Muscle of back (tissue), 13 donors: Measurements from ENCODE around the gene KRTAP4-6. TPM values are rescaled to one million over a fixed set of nuclear protein-coding genes. Genes with fewer than 3 reads are reported as not detected.
A peak's percentile ranks its signal among the peaks of the same experiment; 100 is the strongest.
"Not testable (repeated sequence)": the region's sequence is repeated elsewhere in the genome, so short reads cannot be mapped to it uniquely, and the experiment has no call there.

Experiments used
- DNase-seq, 3 donors: peaks; one replicate each; pipeline versions ENCODE4 v3.0.0 to v3.0.0-alpha.2; 2013
- long read RNA-seq, 9 donors: transcript quantifications; one replicate each; lab custom pipeline, GENCODE V29; 2026
- polyA plus RNA-seq, 10 donors: library from polyadenylated mRNA; unstranded; fragments of 120-200 nt; gene quantifications; one replicate each; pipeline ENCODE4 v1.2.1, GENCODE V29; 2013; ENCODE audit not compliant: insufficient read length in 10 of 10

KRTAP4-6 gene
- polyA plus RNA-seq = not detected
- long read RNA-seq, donor 1 = 0 reads
- long read RNA-seq, donor 2 = 0 reads
- long read RNA-seq, donor 3 = 0 reads
- long read RNA-seq, donor 4 = 0 reads
- long read RNA-seq, donor 5 = 0 reads
- long read RNA-seq, donor 6 = 0 reads
- long read RNA-seq, donor 7 = 0 reads
- long read RNA-seq, donor 8 = 0 reads
- long read RNA-seq, donor 9 = 0 reads

GRCh38 chr17:41140360-41141131 lies at the start of gene KRTAP4-6:
Gene KRTAP4-6, minus strand, starts transcription at chr17:41140544. Its CDS starts 57 bp downstream, at chr17:41140487.
- DNase-seq = peak in 1 of 3 donors; percentile 90

- not testable (repeated sequence) for DNase-seq
Measured at GRCh38 chr17:41189837-41190318, 49.5 kb upstream of the KRTAP4-6 start, which contains the start of gene KRTAP9-1. Gene KRTAP9-1, plus strand, starts transcription at chr17:41189887. Its CDS starts 0 bp downstream, at chr17:41189887.

- DNase-seq = no peak
Measured at GRCh38 chr17:41186872-41187271, 46.5 kb upstream of the KRTAP4-6 start.

- no peak for DNase-seq
Measured at GRCh38 chr17:41185001-41185400, 44.7 kb upstream of the KRTAP4-6 start.

GRCh38 chr17:41184480-41184961 lies 44.2 kb upstream of the KRTAP4-6 start, which contains the start of gene KRTAP4-1:
Gene KRTAP4-1, minus strand, starts transcription at chr17:41184911. Its CDS starts 57 bp downstream, at chr17:41184854.
- DNase-seq = no peak

- no peak for DNase-seq
Measured at GRCh38 chr17:41178843-41179616, 38.7 kb upstream of the KRTAP4-6 start.

GRCh38 chr17:41178341-41178740 lies 38.0 kb upstream of the KRTAP4-6 start:
- peak in 1 of 3 donors; percentile 6 for DNase-seq

GRCh38 chr17:41177727-41178271 lies 37.5 kb upstream of the KRTAP4-6 start, which contains the start of gene KRTAP4-2:
Gene KRTAP4-2, minus strand, starts transcription at chr17:41178221. Its CDS starts 57 bp downstream, at chr17:41178164.
- no peak for DNase-seq

GRCh38 chr17:41176744-41177387 lies 36.5 kb upstream of the KRTAP4-6 start:
- DNase-seq = no peak

GRCh38 chr17:41171886-41172285 lies 31.5 kb upstream of the KRTAP4-6 start:
- DNase-seq = no peak

GRCh38 chr17:41168121-41168520 lies 27.8 kb upstream of the KRTAP4-6 start, which contains the start of gene KRTAP4-3:
Gene KRTAP4-3, minus strand, starts transcription at chr17:41168221. Its CDS starts 49 bp downstream, at chr17:41168172.
- DNase-seq = no peak

- DNase-seq = no peak
Measured at GRCh38 chr17:41167561-41167960, 27.2 kb upstream of the KRTAP4-6 start.

- DNase-seq = no peak
Measured at GRCh38 chr17:41163828-41164227, 23.5 kb upstream of the KRTAP4-6 start.

- no peak for DNase-seq
Measured at GRCh38 chr17:41160648-41161047, 20.3 kb upstream of the KRTAP4-6 start, which contains the start of gene KRTAP4-4. Gene KRTAP4-4, minus strand, starts transcription at chr17:41160748. Its CDS starts 57 bp downstream, at chr17:41160691.

GRCh38 chr17:41160190-41160589 lies 19.8 kb upstream of the KRTAP4-6 start:
- not testable (repeated sequence) for DNase-seq

GRCh38 chr17:41153856-41154255 lies 13.5 kb upstream of the KRTAP4-6 start:
- DNase-seq = peak in 1 of 3 donors; percentile 11

- no peak for DNase-seq
Measured at GRCh38 chr17:41151525-41151924, 11.2 kb upstream of the KRTAP4-6 start.

GRCh38 chr17:41150026-41150425 lies 9.7 kb upstream of the KRTAP4-6 start:
- no peak for DNase-seq

GRCh38 chr17:41149652-41149985 lies 9.3 kb upstream of the KRTAP4-6 start, which contains the start of gene KRTAP4-5:
Gene KRTAP4-5, minus strand, starts transcription at chr17:41149825. Its CDS starts 58 bp downstream, at chr17:41149767.
- DNase-seq = no peak

GRCh38 chr17:41148971-41149651 lies 8.8 kb upstream of the KRTAP4-6 start:
- not testable (repeated sequence) for DNase-seq
